A549 treated with RU486 at 1 μM for 4 hours (cell line): ENCODE measurements around the gene LEP. TPM values are rescaled to one million over a fixed set of nuclear protein-coding genes. Genes with fewer than 3 reads are reported as not detected.

Source experiments
- total RNA-seq: library from RNA; stranded (reverse); fragments of 200-300 nt; extraction: Qiagen RNA extraction; gene quantifications from 5 replicates; pipeline ENCODE4 v1.2.3, GENCODE V29; 2022; ENCODE audit warnings: low read depth

The LEP gene
- not detected in 5 replicates for total RNA-seq

GRCh38 chr7:128240696-128241386 is at the start of gene LEP:
Gene LEP (plus strand): TSS chr7:128241278. CDS start chr7:128252019, 10,741 bp downstream.

Other genes starting within 250 kb of the LEP start
- not detected in 5 replicates for gene LRRC4, start 209.8 kb upstream of the LEP start, total RNA-seq
- gene RBM28, start 102.6 kb downstream of the LEP start, total RNA-seq: 54.4 to 67.3 TPM (median 57.4 TPM) in 5 replicates
- gene PRRT4, start 120.4 kb downstream of the LEP start, total RNA-seq: 0.17 to 0.81 TPM (median 0.41 TPM) in 5 replicates
- gene IMPDH1, start 168.7 kb downstream of the LEP start, total RNA-seq: 76.6 to 99.6 TPM (median 92.6 TPM) in 5 replicates
- 21.3 to 25.3 TPM (median 24.5 TPM) in 5 replicates for gene HILPDA, start 214.6 kb downstream of the LEP start, total RNA-seq
- gene METTL2B, start 235.5 kb downstream of the LEP start, total RNA-seq: 20.4 to 28.2 TPM (median 22.4 TPM) in 5 replicates